Body of pancreas (tissue), 4 donors: ENCODE data around the gene TXNL1.

Source experiments
- CTCF ChIP-seq, 7 experiments: fragments of 450-650 bp in 4 of 7; fragments of 200-600 bp in 3 of 7; sonication (generic) in 3 of 7; IDR thresholded peaks; one replicate each; pipeline ENCODE4 v1.5.1; 2016 to 2019; ENCODE audit warnings: antibody characterized with exemption in 7 of 7
- POLR2A ChIP-seq, 3 donors: fragments of 450-650 bp; IDR thresholded peaks; one replicate each; pipeline ENCODE4 v1.6.1; 2016; ENCODE audit warnings: antibody characterized with exemption in 3 of 3, mild to moderate bottlenecking in 2 of 3

DNA sequence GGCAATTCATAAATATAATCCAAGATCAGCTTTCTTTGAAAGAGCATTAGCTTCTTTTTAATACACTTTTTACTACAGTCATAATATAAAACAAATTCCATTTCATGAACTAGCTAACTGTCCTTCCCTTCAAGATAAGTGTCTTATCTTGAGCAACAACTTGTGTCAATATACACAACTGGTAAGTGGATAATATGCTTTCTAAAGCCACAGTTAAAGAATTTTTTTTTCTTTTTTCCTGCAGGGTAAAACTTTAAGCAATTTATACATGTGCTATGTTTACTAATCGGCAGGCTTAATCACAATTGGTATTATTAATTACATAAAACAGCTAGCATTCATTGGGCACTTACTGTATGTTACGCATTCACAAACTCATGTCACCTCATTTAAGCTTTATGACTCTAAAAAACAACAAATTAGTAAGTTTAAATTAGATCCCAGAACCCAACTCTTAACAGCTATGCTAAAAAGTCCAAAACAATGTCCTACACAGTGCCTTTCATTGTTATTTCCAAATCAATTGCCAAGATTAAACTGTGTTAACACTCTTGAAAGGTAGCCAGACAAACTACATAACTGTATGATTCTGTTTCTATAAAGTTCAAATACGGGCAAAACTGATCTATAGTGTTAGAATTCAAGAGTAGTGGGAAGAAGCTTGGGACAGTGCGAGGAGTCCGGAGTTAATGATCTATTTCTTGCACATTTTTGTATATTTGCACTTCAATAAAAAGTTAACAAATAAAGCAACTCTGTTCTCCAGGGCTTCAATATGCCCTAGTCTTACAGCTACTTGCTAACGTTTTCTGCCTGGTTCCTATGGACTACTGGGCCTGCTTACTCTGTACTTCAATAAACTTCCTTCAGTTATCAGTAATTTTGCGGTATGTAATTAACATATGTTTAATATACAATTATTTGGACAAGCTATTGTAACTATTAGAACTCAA, 6.0 kb downstream of the TXNL1 start:
- TF ChIP-seq CTCF (IDR thresholded peaks at IDR 0.05) (no peak), POLR2A (IDR thresholded peaks at IDR 0.05) (no peak)
